ENCODE measurements around the gene PLEKHG4. TPM values are rescaled to one million over a fixed set of nuclear protein-coding genes. Genes with fewer than 3 reads are reported as not detected.

The PLEKHG4 gene
- total RNA-seq, 1 experiment from 2014 or later: 13.9 TPM

- Histone ChIP-seq H3K23ac (ENCODE audit: insufficient read length, low read depth, low read length) (no peak overlapping the region), H3K9ac (ENCODE audit: extremely low read depth, insufficient read length, low read length) (no peak overlapping the region), H3K23me2 (ENCODE audit: insufficient read length, low read depth, low read length, poor library complexity, severe bottlenecking) (no peaks in the 10 kb centered on the region), H3K4ac (ENCODE audit: low read depth, low read length) (no peak overlapping the region), H2BK20ac (ENCODE audit: low read depth, low read length, poor library complexity, severe bottlenecking) (no peak overlapping the region), H4K91ac (ENCODE audit: insufficient read length, low read depth, low read length) (no peak overlapping the region), H3K4me2 (ENCODE audit: insufficient read depth, insufficient read length, low read length) (no peak overlapping the region), H3K27ac (ENCODE audit: insufficient read length, low read depth, low read length) (no peak overlapping the region), H2BK120ac (ENCODE audit: low read depth, low read length, poor library complexity, severe bottlenecking) (no peak overlapping the region), H2AK5ac (ENCODE audit: insufficient read length, low read length) (no peak overlapping the region), H3K4me1 (ENCODE audit: insufficient read depth, low read length) (no peaks in the 10 kb centered on the region), H3K79me2 (ENCODE audit: insufficient read depth, low read length) (no peaks in the 10 kb centered on the region), H2BK12ac (ENCODE audit: insufficient read length, low read depth, low read length) (no peak overlapping the region), H4K20me1 (ENCODE audit: control insufficient read depth, insufficient read depth, insufficient read length) (no peaks in the 10 kb centered on the region), H3K18ac (ENCODE audit: insufficient read length, low read depth, low read length) (no peak overlapping the region), H2BK5ac (ENCODE audit: insufficient read length, low read length) (no peak overlapping the region), H3K9me3 (ENCODE audit: control insufficient read depth, low read depth, low read length) (no peaks in the 10 kb centered on the region), H3T11ph (ENCODE audit: low read length) (no peak overlapping the region), H3K79me1 (ENCODE audit: insufficient read depth, low read depth, low read length, poor library complexity, severe bottlenecking) (no peaks in the 10 kb centered on the region), H2BK15ac (ENCODE audit: low read depth, low read length) (no peak overlapping the region), H3K27me3 (ENCODE audit: insufficient read depth, low read length) (no peaks in the 10 kb centered on the region; the same call in 1 of the 2 replicates), H4K5ac (ENCODE audit: insufficient read length, low read depth, low read length) (no peak overlapping the region), H3K56ac (ENCODE audit: insufficient read length, low read depth, low read length) (no peak overlapping the region), H2AFZ (ENCODE audit: low read length) (no peak overlapping the region), H4K8ac (replicated peaks; ENCODE audit: insufficient read length, low read depth, low read length) (no peak overlapping the region), H3K14ac (ENCODE audit: insufficient read depth, low read length) (no peak overlapping the region)
- no peak overlapping the region for H3K4me3 Mint-ChIP-seq
- TF ChIP-seq CTCF (conservative IDR thresholded peaks at IDR 0.05): no peak
- no peak overlapping the region for H3K27ac Mint-ChIP-seq
- DNase-seq: no peak
- peaks cover 0 to 4% of the 10 kb centered on the region in 2 experiments; a peak in 1 of 4 replicates for H3K4me1 Mint-ChIP-seq
- WGBS (ENCODE audit: extremely low coverage, insufficient read length, low lambda C conversion rate): no CpG with 5 or more reads among the region's 4 CpGs
- peaks cover 0 to 2% (median 0%) of the 10 kb centered on the region in 3 experiments; a peak in 2 of 7 replicates for H3K36me3 Mint-ChIP-seq (ENCODE audit: insufficient read depth in 1 of 3, low read depth in 3 of 3)
- no peaks in the 10 kb centered on the region for H3K9me3 Mint-ChIP-seq
- no peaks in the 10 kb centered on the region; the same call in 1 of the 2 replicates for H3K27me3 Mint-ChIP-seq (ENCODE audit: low read depth)
These were observed 7.9 kb upstream of the PLEKHG4 start for GRCh38 chr16:67271446-67271845.

Measured in H9 (cell line).